ENCODE results near the gene LIN52.

GRCh38 chr14:74221741-74222140, 137.0 kb downstream of the LIN52 start:
- TF ChIP-seq CTCF (IDR thresholded peaks at IDR 0.05; ENCODE audit: extremely low read depth in 1 of 2, insufficient read depth in 1 of 2, low read depth in 1 of 2, low read length in 2 of 2), result no peak
- TF ChIP-seq POLR2A (IDR thresholded peaks at IDR 0.05; ENCODE audit: low read depth, low read length), result no peak
- TF ChIP-seq EZH2 (IDR thresholded peaks at IDR 0.05; ENCODE audit: borderline replicate concordance, low read depth, low read length, severe bottlenecking), result no peak
- no peak for TF ChIP-seq JUN (IDR thresholded peaks at IDR 0.05; ENCODE audit: borderline replicate concordance, insufficient read depth, insufficient read length, low read depth)
- TF ChIP-seq POLR2AphosphoS5 (IDR thresholded peaks at IDR 0.05; ENCODE audit: insufficient read depth, low read depth, low read length), result no peak
- TF ChIP-seq FOS (IDR thresholded peaks at IDR 0.05; ENCODE audit: borderline replicate concordance, insufficient read depth, low read length), result no peak

Data from endothelial cell of umbilical vein (primary cell).